NCI-H1436 (cell line): Measurements from ENCODE around the gene ADIPOR1.
"Not testable (repeated sequence)": the region's sequence is repeated elsewhere in the genome, so short reads cannot be mapped to it uniquely, and the experiment has no call there.

ENCODE experiments used
- DNase-seq: peaks from one replicate; lab custom pipeline; 2025; lab: John Stamatoyannopoulos, UW

ADIPOR1 gene, protein sequence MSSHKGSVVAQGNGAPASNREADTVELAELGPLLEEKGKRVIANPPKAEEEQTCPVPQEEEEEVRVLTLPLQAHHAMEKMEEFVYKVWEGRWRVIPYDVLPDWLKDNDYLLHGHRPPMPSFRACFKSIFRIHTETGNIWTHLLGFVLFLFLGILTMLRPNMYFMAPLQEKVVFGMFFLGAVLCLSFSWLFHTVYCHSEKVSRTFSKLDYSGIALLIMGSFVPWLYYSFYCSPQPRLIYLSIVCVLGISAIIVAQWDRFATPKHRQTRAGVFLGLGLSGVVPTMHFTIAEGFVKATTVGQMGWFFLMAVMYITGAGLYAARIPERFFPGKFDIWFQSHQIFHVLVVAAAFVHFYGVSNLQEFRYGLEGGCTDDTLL

DNA sequence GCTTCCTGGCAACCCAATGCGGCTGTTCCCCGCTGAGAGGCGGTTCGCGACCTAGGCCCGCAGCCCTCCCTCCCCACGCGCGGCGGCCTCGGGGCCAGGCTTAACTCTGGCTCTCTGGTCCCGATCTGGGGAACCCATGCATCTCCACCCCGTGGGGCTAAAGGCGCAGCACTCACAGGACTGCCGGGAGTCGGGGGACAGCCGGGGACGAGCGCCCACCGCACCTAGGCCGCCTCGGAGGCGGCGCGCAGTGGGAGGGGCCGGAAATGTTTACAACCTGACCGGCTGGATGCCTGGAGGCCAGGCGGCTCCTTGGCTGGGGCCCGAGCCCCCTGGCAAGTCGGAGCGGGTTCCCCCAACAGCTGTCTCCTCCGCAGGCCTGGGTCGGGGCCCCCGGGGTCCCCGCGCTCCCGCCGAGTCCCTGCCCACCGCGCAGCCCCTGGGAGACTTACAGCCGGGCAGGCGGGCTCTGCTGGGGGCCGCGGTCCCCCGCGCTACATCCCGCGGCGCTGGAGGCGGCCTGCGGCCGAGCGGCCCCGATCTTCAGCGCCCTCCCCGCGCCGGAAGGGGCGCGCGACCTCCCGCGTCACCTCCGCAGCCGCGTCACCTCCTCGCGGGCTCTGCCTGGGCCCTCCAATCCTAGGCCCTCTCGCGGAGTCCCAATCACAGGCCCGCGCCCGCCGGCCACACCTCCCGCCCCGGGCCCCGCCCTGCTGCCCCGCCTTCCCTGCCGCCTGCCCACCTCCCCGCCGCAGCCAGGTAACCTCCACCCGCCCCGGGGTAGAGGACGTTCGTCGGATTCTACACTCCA, at the start of gene ADIPOR1:
ADIPOR1 (minus strand) TSS at position 580 of the 811 bp plus-strand sequence. CDS start 7,242 bp downstream, outside the sequence.
- DNase-seq = peak; percentile 93

DNA sequence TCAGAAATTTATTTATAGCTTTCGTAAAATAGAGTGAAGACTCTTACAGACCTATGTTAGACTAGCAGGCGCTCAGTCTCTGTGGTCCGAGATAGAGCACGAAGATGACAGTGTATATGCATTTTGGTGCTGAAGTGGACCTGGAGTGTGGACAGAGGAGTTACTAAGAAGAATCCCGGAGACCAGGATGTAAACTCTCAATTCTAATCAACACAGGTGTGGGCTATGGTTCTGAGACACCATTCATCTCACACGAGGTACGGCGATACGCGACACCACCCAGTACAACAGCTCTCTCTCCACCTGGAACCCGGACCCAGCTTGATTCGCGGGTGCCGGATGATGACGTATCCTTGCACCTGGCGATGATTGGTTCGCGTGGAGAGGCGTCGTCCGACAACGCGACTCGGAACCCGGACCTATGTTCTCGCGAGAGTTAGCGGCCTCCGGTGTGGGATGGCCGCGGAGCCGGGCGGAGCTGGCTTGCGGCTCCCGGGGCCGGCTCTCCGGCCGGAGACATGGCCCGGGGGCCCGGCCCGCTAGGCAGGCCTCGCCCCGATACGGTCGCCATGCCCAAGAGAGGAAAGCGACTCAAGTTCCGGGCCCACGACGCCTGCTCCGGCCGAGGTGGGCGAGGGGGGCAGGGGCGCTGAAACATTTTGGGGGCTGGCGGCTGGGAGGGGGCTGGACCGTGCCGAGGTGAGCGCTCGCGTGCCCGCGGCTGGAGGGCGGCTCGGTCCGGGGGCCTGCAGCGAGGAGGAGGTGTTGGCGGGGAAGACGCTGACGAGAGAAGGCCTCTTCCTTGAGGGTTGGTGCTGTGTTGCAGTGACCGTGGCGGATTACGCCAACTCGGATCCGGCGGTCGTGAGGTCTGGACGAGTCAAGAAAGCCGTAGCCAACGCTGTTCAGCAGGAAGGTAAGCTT, 49.1 kb upstream of the ADIPOR1 start, which contains the start of gene TMEM183A:
TMEM183A (plus strand) TSS at position 427 of the 924 bp plus-strand sequence; CDS start at position 519, 92 bp downstream.
- peak; percentile 99 for DNase-seq

DNA sequence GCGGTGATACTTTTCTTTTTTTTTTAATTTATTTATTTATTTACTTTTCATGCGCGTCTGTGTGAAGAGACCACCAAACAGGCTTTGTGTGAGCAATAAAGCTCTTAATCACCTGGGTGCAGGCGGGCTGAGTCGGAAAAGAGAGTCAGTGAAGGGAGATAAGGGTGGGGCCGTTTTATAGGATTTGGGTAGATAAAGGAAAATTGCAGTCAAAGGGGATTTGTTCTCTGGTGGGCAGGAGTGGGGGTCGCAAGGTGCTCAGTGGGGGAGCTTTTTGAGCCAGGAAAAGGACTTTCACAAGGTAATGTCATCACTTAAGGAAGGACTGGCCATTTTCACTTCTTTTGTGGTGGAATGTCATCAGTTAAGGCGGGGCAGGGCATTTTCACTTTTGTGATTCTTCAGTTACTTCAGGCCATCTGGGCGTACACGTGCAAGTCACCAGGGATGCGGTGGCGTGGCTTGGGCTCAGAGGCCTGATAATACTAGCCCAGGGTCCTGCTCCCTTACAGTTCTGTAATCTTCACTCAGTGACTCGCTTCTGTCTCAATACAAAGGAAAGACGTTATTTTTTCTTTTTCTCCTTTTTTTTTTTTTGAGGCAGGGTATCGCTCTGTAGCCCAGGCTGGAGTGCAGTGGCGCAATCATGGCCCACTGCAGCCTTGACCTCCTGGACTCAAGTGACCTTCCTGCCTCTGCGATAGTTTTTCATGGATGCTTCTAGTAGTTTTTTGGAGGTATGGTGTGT, 47.5 kb upstream of the ADIPOR1 start:
- DNase-seq = not testable (repeated sequence)

DNA sequence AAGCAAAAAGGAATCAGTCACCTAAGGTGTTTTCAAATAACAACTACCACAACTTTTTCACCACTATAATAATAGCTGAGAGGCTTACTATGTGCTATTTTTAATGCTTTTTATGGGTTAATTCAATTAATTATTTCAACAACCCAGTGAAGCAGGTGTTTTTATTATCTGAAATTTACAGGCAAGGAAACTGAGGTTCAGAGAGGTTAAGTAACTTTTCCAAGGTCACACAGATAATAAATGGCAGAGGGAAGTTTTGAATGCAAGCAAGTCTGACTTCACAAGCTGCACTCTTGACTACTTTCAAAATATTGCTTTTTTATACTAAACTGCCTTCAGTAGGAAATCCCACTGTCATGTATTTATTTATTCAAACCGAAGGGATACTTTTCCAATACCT, 44.8 kb upstream of the ADIPOR1 start:
- no peak for DNase-seq

DNA sequence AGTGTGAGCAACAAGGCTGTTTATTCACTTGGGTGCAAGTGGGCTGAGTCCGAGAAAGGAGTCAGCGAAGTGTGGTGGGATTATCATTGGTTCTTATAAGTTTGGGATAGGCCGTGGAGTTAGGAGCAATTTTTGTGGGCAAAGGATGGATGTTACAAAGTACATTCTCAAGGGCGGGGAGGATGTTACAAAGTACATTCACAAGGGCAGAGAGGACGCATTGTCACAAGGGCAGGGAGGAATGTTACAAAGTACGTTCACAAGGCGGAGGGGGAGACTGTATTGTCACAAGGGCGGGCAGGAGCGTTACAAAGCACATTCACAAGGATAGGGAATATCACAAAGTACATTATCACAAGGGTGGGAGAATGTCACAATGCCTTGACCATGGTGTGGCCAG, 43.9 kb upstream of the ADIPOR1 start:
- no peak for DNase-seq

DNA sequence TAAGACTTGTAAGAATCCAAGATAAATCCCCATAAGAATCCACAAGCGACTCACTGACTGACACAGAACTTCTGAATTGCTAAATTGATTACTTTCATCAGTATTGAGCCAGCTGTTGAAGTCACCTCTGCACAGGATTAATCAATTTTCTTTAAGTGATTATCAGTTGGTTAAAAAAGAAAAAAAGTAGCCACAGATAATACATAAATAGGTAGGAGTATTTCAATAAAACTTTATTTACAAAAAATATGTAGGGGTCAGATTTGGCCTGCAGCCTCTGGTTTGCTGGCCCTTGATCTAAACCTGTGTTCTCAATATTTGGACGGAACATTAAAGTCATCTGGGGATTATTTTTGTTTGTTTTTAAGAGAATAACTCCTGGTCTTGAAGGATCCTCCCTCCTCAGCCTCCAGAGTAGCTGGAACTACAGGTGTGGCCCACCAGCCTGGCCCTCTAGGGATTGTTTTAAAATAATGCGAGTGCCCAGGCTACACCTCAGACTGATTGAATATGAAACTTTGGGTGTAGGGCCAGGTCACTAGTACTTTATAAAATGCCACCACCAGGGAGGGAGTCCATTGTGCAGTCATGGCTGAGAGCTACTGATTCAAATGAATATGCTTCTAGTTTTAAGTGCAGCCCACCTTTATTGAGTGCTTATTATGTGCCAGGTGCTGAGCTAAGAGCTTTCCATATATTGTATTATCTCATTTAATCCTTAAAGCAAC, 42.3 kb upstream of the ADIPOR1 start:
- no peak for DNase-seq

DNA sequence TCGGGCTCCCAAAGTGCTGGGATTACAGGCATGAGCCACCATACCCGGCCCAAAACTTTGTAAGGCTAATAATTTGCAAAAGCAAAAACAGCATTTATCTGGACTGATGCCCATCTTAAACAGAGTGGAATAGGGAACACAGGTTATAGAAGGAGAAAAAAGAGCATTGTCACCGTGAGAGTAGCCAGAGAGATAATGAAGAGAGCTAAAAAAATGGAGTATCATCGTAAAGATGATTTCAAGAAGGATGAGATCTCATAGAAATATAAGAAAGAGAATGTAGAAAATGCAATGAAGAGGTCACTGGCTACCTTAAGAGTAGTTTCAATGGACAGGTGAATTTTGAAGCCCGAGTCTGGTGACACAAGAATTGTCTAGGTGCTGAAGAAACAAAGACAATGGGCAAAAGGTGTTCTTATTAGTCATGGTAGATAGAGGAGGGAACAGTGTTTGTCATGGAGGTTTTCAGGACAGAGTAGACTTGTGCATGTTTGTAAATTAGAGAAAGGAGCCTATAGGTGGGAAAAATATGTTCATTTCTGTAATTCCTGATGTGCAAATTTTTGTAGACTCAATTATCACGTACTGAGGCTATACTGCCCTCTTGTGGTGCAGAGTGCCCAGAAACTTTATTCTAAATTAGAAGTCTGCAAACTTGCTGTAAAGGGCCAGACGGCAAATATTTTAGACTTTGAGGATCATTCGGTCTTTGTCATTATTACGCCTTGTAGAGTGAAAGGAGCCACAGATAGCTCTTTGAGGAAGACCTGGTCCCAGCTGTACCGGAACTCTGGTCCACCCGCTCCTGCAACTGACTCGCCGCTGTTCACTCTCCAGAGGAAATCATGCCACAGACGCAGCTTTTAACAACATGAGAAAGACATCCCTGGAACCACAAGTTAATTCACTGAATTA, 41.0 kb upstream of the ADIPOR1 start:
- peak; percentile 65 for DNase-seq

DNA sequence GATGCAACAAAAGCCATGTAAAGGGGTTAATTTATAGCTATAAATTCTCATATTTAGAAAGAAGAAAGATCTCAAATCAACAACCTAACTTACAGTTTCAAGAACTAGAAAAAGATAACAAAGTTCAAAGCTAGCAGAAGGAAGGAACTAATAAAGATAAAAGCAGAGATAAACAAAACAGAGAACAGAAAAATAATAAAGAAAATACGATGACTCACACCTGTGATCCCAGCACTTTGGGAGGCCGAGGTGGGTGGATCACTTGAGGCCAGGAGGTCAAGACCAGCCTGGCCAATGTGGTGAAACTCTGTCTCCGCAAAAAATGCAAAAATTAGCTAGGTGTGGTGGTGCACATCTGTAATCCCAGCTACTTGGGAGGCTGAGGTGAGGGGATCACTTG, 36.6 kb upstream of the ADIPOR1 start:
- DNase-seq = no peak

DNA sequence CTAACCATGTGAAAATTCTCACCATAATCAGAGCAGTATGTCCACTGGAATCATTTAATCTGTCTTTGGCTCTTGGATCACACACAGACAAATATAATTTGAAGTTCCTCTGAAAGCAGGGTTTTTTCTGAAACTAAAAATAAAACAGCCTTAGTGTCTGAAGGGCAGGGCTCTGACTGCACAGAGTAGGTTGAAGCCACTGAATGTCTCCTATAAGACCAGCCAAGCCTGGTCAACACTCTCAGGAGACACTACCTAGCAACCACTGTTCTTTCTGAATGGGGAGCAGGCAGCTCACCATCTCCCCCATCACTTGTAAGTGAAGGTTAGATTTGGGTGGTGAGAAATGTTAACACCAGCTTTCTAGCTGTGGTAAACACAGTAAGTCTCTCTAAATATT, 33.0 kb upstream of the ADIPOR1 start:
- no peak for DNase-seq

DNA sequence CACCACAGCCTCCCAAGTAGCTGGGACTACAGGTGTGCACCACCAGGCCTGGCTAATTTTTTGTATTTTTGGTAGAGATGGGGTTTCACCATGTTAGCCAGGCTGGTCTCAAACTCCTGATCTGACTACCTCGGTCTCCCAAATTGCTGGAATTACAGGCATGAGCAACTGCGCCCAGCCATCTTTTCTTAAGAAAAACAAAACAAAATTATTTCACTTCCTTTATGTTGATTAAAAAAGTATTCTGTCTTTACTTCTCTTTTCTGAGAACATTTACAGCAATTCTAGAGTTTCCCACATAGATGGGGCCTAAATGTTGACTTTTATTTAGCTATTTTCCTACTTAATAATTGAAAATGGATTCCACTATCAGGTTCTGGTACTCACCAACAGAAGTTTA, 31.8 kb upstream of the ADIPOR1 start:
- DNase-seq = no peak

DNA sequence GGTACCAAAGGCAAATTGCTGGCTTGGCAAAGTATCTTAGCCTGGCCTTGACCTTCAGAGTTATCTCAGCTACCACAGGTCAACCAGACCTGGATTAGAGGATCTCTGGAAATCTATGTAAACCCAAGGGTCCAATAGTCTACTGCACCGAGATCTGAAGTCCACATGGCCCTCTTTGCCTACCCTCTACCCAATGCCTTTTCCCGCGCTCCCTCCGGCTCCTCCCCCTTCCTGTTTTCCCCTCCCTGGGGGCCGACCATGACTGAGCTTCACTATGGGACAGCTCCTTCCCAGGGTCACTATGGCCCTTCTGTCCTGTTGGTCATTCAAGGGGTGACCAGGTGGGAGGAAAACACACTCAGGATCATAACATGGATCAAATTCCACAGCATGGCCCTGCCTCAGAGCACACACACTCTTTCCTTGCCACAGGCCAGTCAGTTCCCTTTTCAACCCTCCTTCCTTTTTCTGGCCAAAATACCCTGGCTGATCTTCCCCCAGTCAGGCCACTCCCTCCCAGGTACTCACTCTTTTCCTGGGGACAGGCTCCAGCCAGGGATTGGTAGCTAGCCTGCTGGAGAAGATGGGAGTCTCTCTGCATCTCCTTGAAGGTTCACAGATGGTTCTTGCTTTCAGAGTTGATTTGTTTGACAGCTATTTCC, 29.9 kb upstream of the ADIPOR1 start:
- no peak for DNase-seq

DNA sequence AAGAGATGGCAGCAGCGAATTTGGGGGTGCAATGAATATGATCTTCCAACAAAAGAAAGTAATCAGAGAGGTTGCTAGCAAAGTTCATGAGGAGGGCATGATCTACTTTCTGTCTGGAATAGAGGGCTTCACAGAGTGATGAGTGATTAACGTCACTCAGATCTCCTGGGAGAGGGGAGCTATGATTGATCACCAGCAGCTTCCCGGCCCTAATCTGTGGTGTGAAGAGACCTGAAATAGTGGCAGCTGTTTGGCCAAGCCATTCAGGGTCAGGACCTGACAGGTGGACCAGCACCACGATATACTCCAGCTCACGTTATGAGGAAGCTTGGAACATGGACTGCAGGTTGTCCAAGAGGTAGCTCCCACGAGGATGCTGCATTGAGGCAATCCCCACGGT, 29.1 kb upstream of the ADIPOR1 start:
- no peak for DNase-seq

DNA sequence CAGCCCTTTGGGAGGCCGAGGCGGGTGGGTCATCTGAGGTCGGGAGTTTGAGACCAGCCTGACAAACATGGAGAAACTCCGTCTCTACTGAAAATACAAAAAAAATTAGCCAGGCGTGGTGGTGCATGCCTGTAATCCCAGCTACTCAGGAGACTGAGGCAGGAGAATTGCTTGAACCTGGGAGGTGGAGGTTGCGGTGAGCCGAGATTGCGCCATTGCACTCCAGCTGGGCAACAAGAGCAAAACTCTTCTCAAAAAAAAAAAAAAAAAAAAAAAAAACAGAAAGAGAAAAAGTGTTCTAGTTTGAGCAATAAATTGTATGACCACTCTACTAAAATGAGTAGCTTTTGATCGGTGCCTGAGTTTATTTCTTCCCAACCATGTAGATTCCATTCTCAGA, 28.0 kb upstream of the ADIPOR1 start:
- not testable (repeated sequence) for DNase-seq

DNA sequence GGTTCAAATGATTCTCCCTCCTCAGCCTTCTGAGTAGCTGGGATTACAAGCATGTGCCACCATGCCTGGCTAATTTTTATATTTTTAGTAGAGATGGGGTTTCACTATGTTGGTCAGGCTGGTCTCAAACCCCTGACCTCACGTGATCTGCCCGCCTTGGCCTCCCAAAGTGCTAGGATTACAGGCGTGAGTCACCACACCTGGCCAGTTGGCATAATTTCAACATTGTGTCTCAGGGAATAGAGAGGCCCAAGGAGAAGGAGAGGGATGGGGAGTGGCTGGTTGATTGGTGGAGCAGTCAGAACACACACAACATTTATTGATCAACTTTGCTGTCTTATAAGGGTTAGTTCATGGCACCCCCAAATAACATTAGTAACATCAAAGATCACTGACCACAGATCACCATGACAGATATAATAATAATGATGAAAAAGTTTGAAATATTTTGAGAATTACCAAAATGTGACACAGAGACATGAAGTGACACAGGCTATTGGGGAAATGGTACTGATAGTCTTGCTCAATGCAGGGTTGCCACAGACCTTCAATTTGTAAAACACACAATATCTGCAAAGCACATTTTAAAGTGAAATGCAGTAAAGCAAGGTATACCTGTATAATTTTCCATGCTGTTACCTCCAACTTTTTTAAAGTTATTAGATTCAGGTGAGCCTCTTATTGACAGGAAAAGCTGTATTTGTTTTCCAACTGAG, 24.8 kb upstream of the ADIPOR1 start:
- no peak for DNase-seq

DNA sequence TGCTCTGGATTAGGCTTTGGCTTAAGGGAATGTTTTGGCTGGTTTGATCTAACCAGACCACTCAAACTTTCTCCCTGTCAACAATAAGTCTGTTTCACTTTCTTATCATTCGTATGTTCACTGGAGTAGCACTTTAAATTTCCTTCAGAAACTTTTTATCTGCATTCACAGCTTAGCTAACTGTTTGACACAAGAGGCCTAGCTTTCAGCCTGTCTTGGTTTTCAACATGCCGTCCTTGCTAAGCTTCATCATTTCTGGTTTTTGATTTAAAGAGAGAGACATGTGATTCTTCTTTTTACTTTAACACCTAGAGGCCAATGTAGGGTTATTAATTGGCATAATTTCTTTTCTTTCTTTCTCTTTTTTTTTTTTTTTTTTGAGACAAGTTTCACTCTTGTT, 23.8 kb upstream of the ADIPOR1 start:
- DNase-seq = no peak

DNA sequence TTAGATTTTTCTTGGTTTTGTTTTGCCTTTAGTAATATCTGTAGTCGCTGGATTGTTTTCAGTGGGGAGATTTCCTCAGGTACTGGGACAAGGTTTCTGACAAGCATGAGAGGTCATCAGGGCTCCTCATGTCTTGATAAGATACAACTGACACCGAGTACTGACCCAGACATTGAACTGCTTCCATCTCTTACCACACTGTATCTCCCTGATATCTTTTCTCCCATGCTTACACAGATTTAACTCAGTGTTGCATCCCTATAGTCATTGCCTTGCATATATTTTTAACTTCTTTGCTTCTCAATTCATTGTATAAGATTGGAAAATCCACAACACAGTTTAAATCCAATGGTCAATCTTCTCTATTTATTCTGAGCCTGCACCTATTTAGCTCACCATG, 21.3 kb upstream of the ADIPOR1 start:
- no peak for DNase-seq

DNA sequence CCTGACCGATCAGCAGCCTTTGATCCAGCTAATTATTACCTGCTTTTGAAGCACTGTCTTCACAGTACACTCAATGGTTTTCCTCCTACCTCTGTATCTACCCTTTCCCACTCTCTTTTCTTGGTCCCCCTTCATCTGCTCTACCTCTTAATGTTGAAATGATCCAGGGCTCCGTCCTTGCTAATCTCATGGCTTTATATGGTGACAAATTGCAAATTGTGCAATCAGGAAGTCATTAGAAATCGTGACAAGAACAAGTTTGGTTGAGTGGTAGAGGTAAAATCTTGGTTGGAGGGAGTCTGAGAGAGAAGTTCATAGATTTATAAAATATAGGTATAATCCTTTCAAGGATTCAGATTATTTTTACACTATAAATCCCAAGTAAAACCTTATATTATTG, 18.5 kb upstream of the ADIPOR1 start:
- no peak for DNase-seq

DNA sequence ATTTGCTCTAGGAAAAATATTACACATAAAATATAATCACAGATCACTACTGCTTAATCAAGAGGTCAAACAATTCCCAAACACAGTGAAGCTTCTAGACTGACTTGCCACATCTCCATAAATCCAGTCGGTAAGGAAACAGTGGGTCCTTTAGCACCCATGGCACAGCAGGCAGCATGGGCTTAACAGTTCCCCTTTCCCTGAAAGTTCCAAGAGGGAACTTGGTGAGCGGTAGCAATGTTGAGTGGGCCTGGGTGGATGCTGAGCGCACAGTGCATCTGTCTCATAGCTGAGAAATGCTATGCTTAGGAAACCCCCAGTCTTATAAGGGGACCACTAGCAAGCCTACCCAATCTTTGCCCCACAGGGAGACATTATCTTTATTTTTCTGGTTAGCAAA, 16.7 kb upstream of the ADIPOR1 start:
- no peak for DNase-seq
